ENCODE measurements around the gene NCBP1. TPM values are rescaled to one million over a fixed set of nuclear protein-coding genes. Genes with fewer than 3 reads are reported as not detected.

Gene NCBP1
- total and polyA plus RNA-seq, 9 of the 15 experiments (the other 6 are each of a cell fraction or from before 2014, with no cell fraction given): 29.4 to 69.7 (median 57.5) TPM

DNA sequence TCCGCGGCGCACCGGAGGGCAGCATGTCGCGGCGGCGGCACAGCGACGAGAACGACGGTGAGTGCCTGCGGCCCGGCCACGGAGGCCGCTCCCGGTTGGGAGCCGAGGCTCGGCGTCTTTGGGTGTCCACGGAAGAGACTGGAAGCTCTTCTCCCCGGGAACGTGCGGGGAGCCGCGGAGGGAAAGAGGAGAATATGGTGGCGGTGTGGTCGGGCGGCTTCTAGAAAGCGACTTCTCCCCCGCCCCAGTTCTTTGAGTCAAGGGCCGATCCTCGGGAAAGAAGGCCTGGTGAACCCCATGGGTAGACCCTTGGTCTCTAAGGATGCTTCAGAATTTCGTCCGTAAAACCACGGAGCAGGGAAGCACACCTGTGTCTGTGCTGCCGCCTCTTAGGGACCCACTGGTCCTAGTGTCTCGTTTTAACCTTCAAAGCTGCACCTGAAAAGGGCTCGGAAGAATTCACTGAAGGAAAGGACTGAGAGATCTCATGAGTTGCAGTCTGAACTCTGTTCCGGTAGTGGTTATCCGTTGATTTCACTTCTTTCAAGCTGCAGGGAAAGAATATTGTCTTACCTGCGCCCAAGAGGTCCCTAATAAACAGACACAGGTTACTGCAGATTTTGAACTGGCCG is 354 bp downstream of the NCBP1 start:
- Histone ChIP-seq H2AFZ (ENCODE audit: low read depth, low read length) (peak overlapping the region; percentile 64; the same call in 1 of the 2 replicates), H4K20me1 (replicated peaks; ENCODE audit: control insufficient read depth, insufficient read depth, low read length) (peaks cover 8% of the 10 kb centered on the region), H3K27me3 (ENCODE audit: control insufficient read depth in 2 of 2, insufficient read depth in 2 of 2, low read length in 2 of 2) (no peaks in the 10 kb centered on the region), H3K9ac (ENCODE audit: insufficient read depth in 1 of 2, low read depth in 2 of 2, low read length in 2 of 2) (peak overlapping the region; percentile 95 to 99), H3K36me3 (ENCODE audit: control insufficient read depth, insufficient read depth, low read length) (peaks cover 29% of the 10 kb centered on the region), H3K27ac (ENCODE audit: extremely low read depth, low read depth, low read length) (peak overlapping the region; percentile 98), H3K4me3 (peak overlapping the region; percentile 76), H3K9me1 (ENCODE audit: control insufficient read depth, insufficient read depth, low read length) (peaks cover 1% of the 10 kb centered on the region), H3K4me2 (ENCODE audit: insufficient read depth, low read length) (peak overlapping the region; percentile 91), H3K79me2 (ENCODE audit: control insufficient read depth, insufficient read depth, low read length) (peaks cover 91% of the 10 kb centered on the region), H3K9me3 (replicated peaks; ENCODE audit: control insufficient read depth, insufficient read depth, low read depth, low read length) (no peaks in the 10 kb centered on the region), H3K4me1 (replicated peaks in 1 of 2; ENCODE audit: control insufficient read depth in 2 of 2, insufficient read depth in 2 of 2, low read length in 2 of 2) (peaks cover 4 to 24% of the 10 kb centered on the region in 2 experiments; a peak in 3 of 5 replicates)
- peak; percentile 5 for ATAC-seq
- no TSS peak for BruUV-seq (replicated peaks)
- FAIRE-seq: no peak
- WGBS (ENCODE audit: insufficient coverage, low coverage, missing lambda C conversion rate): 0% methylated on average over 22 of the region's 43 CpGs
- CTCF ChIA-PET (ENCODE audit: low intra/inter-chr PET ratio): no interaction called here
- in situ Hi-C loops (cut with MboI) (no loop called here), intact Hi-C loops (cut with micrococcal nuclease) (no loop called here)
- POLR2A ChIA-PET: interaction anchor here (0.6 to 2.7 kb wide), 19 partner anchors 9 to 247 kb away, joined by 3 to 18 read pairs (median 5); no protein-coding TSS in a partner anchor
- no peak for DNase-seq (ENCODE audit: extremely low read depth in 1 of 4, low spot score in 3 of 4)
- TF ChIP-seq, protein P1, sequence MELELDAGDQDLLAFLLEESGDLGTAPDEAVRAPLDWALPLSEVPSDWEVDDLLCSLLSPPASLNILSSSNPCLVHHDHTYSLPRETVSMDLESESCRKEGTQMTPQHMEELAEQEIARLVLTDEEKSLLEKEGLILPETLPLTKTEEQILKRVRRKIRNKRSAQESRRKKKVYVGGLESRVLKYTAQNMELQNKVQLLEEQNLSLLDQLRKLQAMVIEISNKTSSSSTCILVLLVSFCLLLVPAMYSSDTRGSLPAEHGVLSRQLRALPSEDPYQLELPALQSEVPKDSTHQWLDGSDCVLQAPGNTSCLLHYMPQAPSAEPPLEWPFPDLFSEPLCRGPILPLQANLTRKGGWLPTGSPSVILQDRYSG (tag; conservative IDR thresholded peaks at IDR 0.05; ENCODE audit: low read depth): no peak
- TF ChIP-seq, protein P2, sequence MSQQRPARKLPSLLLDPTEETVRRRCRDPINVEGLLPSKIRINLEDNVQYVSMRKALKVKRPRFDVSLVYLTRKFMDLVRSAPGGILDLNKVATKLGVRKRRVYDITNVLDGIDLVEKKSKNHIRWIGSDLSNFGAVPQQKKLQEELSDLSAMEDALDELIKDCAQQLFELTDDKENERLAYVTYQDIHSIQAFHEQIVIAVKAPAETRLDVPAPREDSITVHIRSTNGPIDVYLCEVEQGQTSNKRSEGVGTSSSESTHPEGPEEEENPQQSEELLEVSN (IDR thresholded peaks at IDR 0.05; ENCODE audit: borderline replicate concordance in 1 of 2, extremely low read depth in 1 of 2, insufficient read depth in 1 of 2, insufficient read length in 1 of 2, low read depth in 1 of 2, low read length in 1 of 2, poor library complexity in 1 of 2, severe bottlenecking in 1 of 2): no peak
- TF ChIP-seq GATAD2A (IDR thresholded peaks at IDR 0.05) (no peak), RNF2 (IDR thresholded peaks at IDR 0.05) (no peak; the same call in 1 of the 2 replicates), HOXB6 (CRISPR knock-in tag; IDR thresholded peaks at IDR 0.05; ENCODE audit: borderline replicate concordance) (no peak), POLR2AphosphoS5 (IDR thresholded peaks at IDR 0.05; ENCODE audit: control insufficient read depth, insufficient read depth, low read depth, low read length) (no peak), GTF2E2 (tag; IDR thresholded peaks at IDR 0.05) (no peak), MCM5 (IDR thresholded peaks at IDR 0.05; ENCODE audit: low read depth) (no peak)
- TF ChIP-seq, protein P3, sequence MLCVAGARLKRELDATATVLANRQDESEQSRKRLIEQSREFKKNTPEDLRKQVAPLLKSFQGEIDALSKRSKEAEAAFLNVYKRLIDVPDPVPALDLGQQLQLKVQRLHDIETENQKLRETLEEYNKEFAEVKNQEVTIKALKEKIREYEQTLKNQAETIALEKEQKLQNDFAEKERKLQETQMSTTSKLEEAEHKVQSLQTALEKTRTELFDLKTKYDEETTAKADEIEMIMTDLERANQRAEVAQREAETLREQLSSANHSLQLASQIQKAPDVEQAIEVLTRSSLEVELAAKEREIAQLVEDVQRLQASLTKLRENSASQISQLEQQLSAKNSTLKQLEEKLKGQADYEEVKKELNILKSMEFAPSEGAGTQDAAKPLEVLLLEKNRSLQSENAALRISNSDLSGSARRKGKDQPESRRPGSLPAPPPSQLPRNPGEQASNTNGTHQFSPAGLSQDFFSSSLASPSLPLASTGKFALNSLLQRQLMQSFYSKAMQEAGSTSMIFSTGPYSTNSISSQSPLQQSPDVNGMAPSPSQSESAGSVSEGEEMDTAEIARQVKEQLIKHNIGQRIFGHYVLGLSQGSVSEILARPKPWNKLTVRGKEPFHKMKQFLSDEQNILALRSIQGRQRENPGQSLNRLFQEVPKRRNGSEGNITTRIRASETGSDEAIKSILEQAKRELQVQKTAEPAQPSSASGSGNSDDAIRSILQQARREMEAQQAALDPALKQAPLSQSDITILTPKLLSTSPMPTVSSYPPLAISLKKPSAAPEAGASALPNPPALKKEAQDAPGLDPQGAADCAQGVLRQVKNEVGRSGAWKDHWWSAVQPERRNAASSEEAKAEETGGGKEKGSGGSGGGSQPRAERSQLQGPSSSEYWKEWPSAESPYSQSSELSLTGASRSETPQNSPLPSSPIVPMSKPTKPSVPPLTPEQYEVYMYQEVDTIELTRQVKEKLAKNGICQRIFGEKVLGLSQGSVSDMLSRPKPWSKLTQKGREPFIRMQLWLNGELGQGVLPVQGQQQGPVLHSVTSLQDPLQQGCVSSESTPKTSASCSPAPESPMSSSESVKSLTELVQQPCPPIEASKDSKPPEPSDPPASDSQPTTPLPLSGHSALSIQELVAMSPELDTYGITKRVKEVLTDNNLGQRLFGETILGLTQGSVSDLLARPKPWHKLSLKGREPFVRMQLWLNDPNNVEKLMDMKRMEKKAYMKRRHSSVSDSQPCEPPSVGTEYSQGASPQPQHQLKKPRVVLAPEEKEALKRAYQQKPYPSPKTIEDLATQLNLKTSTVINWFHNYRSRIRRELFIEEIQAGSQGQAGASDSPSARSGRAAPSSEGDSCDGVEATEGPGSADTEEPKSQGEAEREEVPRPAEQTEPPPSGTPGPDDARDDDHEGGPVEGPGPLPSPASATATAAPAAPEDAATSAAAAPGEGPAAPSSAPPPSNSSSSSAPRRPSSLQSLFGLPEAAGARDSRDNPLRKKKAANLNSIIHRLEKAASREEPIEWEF (CRISPR knock-in tag; IDR thresholded peaks at IDR 0.05): no peak
- TF ChIP-seq, protein P4, sequence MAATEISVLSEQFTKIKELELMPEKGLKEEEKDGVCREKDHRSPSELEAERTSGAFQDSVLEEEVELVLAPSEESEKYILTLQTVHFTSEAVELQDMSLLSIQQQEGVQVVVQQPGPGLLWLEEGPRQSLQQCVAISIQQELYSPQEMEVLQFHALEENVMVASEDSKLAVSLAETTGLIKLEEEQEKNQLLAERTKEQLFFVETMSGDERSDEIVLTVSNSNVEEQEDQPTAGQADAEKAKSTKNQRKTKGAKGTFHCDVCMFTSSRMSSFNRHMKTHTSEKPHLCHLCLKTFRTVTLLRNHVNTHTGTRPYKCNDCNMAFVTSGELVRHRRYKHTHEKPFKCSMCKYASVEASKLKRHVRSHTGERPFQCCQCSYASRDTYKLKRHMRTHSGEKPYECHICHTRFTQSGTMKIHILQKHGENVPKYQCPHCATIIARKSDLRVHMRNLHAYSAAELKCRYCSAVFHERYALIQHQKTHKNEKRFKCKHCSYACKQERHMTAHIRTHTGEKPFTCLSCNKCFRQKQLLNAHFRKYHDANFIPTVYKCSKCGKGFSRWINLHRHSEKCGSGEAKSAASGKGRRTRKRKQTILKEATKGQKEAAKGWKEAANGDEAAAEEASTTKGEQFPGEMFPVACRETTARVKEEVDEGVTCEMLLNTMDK (IDR thresholded peaks at IDR 0.05; ENCODE audit: borderline replicate concordance, insufficient read depth, low read depth, low read length, poor library complexity, severe bottlenecking): no peak
